GM21737 (cell line): ENCODE data around the gene CCT8.

ENCODE experiments used
- ATAC-seq: cut with Tn5 transposase; IDR thresholded peaks from one replicate; pipeline ENCODE4 v1.9.1; 2021; ENCODE audit warnings: mild to moderate bottlenecking, moderate library complexity; ENCODE audit not compliant: unreplicated experiment

Gene CCT8

GRCh38 chr21:29073222-29074006 is at the start of gene CCT8:
TSS of gene CCT8 (minus strand) at chr21:29073648. CDS start at chr21:29073590, 58 bp downstream.
- ATAC-seq: peak; percentile 93

GRCh38 chr21:29121759-29122158 is 48.3 kb upstream of the CCT8 start:
- peak; percentile 55 for ATAC-seq

- ATAC-seq: no peak
These were observed 44.0 kb upstream of the CCT8 start for GRCh38 chr21:29117372-29117955.

GRCh38 chr21:29115899-29116298 is 42.5 kb upstream of the CCT8 start:
- ATAC-seq: no peak

- ATAC-seq: no peak
These were observed 41.5 kb upstream of the CCT8 start for GRCh38 chr21:29114765-29115500.

GRCh38 chr21:29105218-29105617 is 31.8 kb upstream of the CCT8 start:
- ATAC-seq: no peak

- ATAC-seq: no peak
These were observed 30.8 kb upstream of the CCT8 start for GRCh38 chr21:29104239-29104708.

- ATAC-seq: no peak
These were observed 29.4 kb upstream of the CCT8 start for GRCh38 chr21:29102791-29103257.

- ATAC-seq: no peak
These were observed 24.7 kb upstream of the CCT8 start for GRCh38 chr21:29098156-29098555.

GRCh38 chr21:29096218-29097015 is 23.0 kb upstream of the CCT8 start:
- ATAC-seq: no peak

GRCh38 chr21:29092102-29092959 is 18.9 kb upstream of the CCT8 start:
- ATAC-seq: no peak

- ATAC-seq: no peak
These were observed 17.6 kb upstream of the CCT8 start for GRCh38 chr21:29091033-29091432.

- no peak for ATAC-seq
These were observed 11.8 kb upstream of the CCT8 start for GRCh38 chr21:29085106-29085752.

GRCh38 chr21:29084372-29084771 is 10.9 kb upstream of the CCT8 start:
- ATAC-seq: no peak

GRCh38 chr21:29083306-29083705 is 9.9 kb upstream of the CCT8 start:
- ATAC-seq: no peak

GRCh38 chr21:29082046-29082815 is 8.8 kb upstream of the CCT8 start:
- ATAC-seq: no peak

- no peak for ATAC-seq
These were observed 7.0 kb upstream of the CCT8 start for GRCh38 chr21:29080454-29080941.
